NT2/D1 (cell line): ENCODE data around the gene SLC25A1.

Experiments used
- SUZ12 ChIP-seq: IDR thresholded peaks from 2 replicates; pipeline ENCODE4 v1.6.1; 2011; ENCODE audit not compliant: insufficient read length, insufficient read depth; ENCODE audit errors: extremely low read depth
- ZNF274 ChIP-seq: IDR thresholded peaks from 2 replicates; pipeline ENCODE4 v1.6.1; 2011; ENCODE audit warnings: mild to moderate bottlenecking, low read depth, low read length

GRCh38 chr22:19225560-19225959 lies 47.0 kb upstream of the SLC25A1 start:
- TF ChIP-seq SUZ12 (no peak), ZNF274 (no peak)
